HepG2 (cell line): ENCODE measurements around the gene DNPH1. TPM values are rescaled to one million over a fixed set of nuclear protein-coding genes. Genes with fewer than 3 reads are reported as not detected.

ENCODE experiments used
- ATAC-seq: fragments of 200-7000 bp; cut with Tn5 transposase; 3 replicates; pipeline ENCODE4 v1.9.1; 2020; ENCODE audit warnings: mild to moderate bottlenecking, moderate library complexity
- BruUV-seq: library from RNA; stranded (reverse); fragments of 400-500 nt; replicated peaks from 2 replicates; lab custom pipeline; 2021; lab: Mats Ljungman, UMichigan
- CTCF ChIA-PET: fragments of 300-600 bp; formaldehyde crosslinking; extraction: SDS; loops from one replicate; lab custom pipeline; 2021; ENCODE audit warnings: low total read pairs, inconsistent platforms, low intra/inter-chr PET ratio; lab: Yijun Ruan, JAX
- POLR2A ChIA-PET: fragments of 350-600 bp; sonication (Branson Sonifier 250); formaldehyde crosslinking; loops from one replicate; lab custom pipeline; 2020; ENCODE audit warnings: antibody characterized with exemption, inconsistent platforms; lab: Yijun Ruan, JAX
- DNase-seq: peaks from one replicate; pipeline ENCODE4 v3.0.0-alpha.2; 2015; ENCODE audit warnings: low spot score
- FAIRE-seq: peaks from 3 replicates; lab custom pipeline; 2011; peaks lifted over from hg19 to GRCh38; lab: Jason Lieb, UNC
- H2AFZ ChIP-seq: one replicate; pipeline ENCODE4 v1.6.1; 2011; ENCODE audit warnings: low read length, inconsistent platforms
- H3K27ac ChIP-seq: fragments of 300-600 bp; 3 replicates; pipeline ENCODE4 v1.8.0; 2011; ENCODE audit warnings: mixed run types, mild to moderate bottlenecking, mixed read lengths, low read length, inconsistent platforms; ENCODE audit not compliant: insufficient read depth; ENCODE audit errors: extremely low read length
- H3K27me3 ChIP-seq, 2 experiments: fragments of 200-600 bp in 1 of 2; 2 replicates in 1 of 2; 3 replicates in 1 of 2; pipeline versions ENCODE4 v1.6.0 to v1.8.0; 2011; ENCODE audit warnings: low read length in 2 of 2, mild to moderate bottlenecking in 2 of 2, moderate library complexity in 2 of 2, inconsistent platforms in 1 of 2; ENCODE audit not compliant: insufficient read depth in 2 of 2, control insufficient read depth in 1 of 2
- H3K36me3 ChIP-seq, 2 experiments: fragments of 200-600 bp in 1 of 2; replicated peaks in 1 of 2; 2 replicates in 1 of 2; 3 replicates in 1 of 2; pipeline versions ENCODE4 v1.5.1 to v1.8.0; 2011; ENCODE audit warnings: low read length in 2 of 2, inconsistent platforms in 1 of 2; ENCODE audit not compliant: insufficient read depth in 2 of 2, control insufficient read depth in 1 of 2
- H3K4me1 ChIP-seq: 2 replicates; pipeline ENCODE4 v1.5.1; 2012; ENCODE audit warnings: low read length, inconsistent platforms; ENCODE audit not compliant: insufficient read depth
- H3K4me2 ChIP-seq: 2 replicates; pipeline ENCODE4 v1.6.0; 2011; ENCODE audit warnings: low read depth, low read length, inconsistent platforms
- H3K4me3 ChIP-seq, 3 experiments: fragments of 200-600 bp in 1 of 3; sonication (generic), shearing (Covaris generic) in 1 of 3; replicated peaks in 1 of 3; 2 replicates each; pipeline ENCODE4 v1.5.1; 2011 to 2016; ENCODE audit warnings: low read length in 3 of 3, inconsistent platforms in 2 of 3, low read depth in 2 of 3, mild to moderate bottlenecking in 2 of 3, control low read depth in 1 of 3, mixed read lengths in 1 of 3; ENCODE audit not compliant: insufficient read depth in 1 of 3
- H3K79me2 ChIP-seq: one replicate; pipeline ENCODE4 v1.6.1; 2011; ENCODE audit warnings: low read length, inconsistent platforms; ENCODE audit not compliant: insufficient read depth
- H3K9ac ChIP-seq: 2 replicates; pipeline ENCODE4 v1.6.0; 2011; ENCODE audit warnings: mild to moderate bottlenecking, low read depth, low read length, inconsistent platforms; ENCODE audit not compliant: insufficient read depth
- H3K9me3 ChIP-seq: 2 replicates; pipeline ENCODE4 v1.5.1; 2012; ENCODE audit warnings: mild to moderate bottlenecking, low read length
- H4K20me1 ChIP-seq: 2 replicates; pipeline ENCODE4 v1.6.0; 2011; ENCODE audit warnings: inconsistent platforms, mild to moderate bottlenecking, low read length, moderate library complexity; ENCODE audit not compliant: insufficient read depth
- CREB1 ChIP-seq, 2 experiments: fragments of 450-650 bp in 1 of 2; IDR thresholded peaks; 2 replicates each; pipeline ENCODE4 v1.6.1; 2016 to 2017; ENCODE audit warnings: control low read depth in 1 of 2, mild to moderate bottlenecking in 1 of 2, missing compliant biosample characterization in 1 of 2, missing genetic modification characterization in 1 of 2
- EZH2 ChIP-seq: conservative IDR thresholded peaks from 2 replicates; pipeline ENCODE4 v1.6.1; 2012; ENCODE audit warnings: mild to moderate bottlenecking, low read depth, low read length, moderate library complexity
- HOXA3 ChIP-seq: sonication (generic); formaldehyde crosslinking; IDR thresholded peaks from 2 replicates; pipeline ENCODE4 v1.5.0; 2020; ENCODE audit warnings: missing genetic modification reagents
- JUNB ChIP-seq: sonication (generic); formaldehyde crosslinking; IDR thresholded peaks from 2 replicates; pipeline ENCODE4 v1.8.0; 2022; ENCODE audit warnings: missing genetic modification reagents, mild to moderate bottlenecking, borderline replicate concordance
- KDM1A ChIP-seq: IDR thresholded peaks from 2 replicates; pipeline ENCODE4 v1.6.1; 2016; ENCODE audit warnings: missing compliant biosample characterization
- KDM3A ChIP-seq: IDR thresholded peaks from 2 replicates; pipeline ENCODE4 v1.6.1; 2018; ENCODE audit warnings: low read depth, missing compliant biosample characterization
- NKX3-1 ChIP-seq: sonication (generic); formaldehyde crosslinking; IDR thresholded peaks from 2 replicates; pipeline ENCODE4 v1.5.0; 2020; ENCODE audit warnings: missing genetic modification reagents
- ZBTB21 ChIP-seq: sonication (generic); formaldehyde crosslinking; IDR thresholded peaks from 2 replicates; pipeline ENCODE4 v1.4.0; 2020; ENCODE audit warnings: missing genetic modification reagents
- ZHX1 ChIP-seq: sonication (generic); formaldehyde crosslinking; IDR thresholded peaks from 2 replicates; pipeline ENCODE4 v1.8.1; 2022; ENCODE audit warnings: low read depth, mild to moderate bottlenecking, missing genetic modification reagents
- ZNF143 ChIP-seq: sonication (generic); formaldehyde crosslinking; IDR thresholded peaks from 2 replicates; pipeline ENCODE4 v1.4.0; 2020; ENCODE audit warnings: missing genetic modification reagents
- ZNF597 ChIP-seq: sonication (generic); formaldehyde crosslinking; IDR thresholded peaks from 2 replicates; pipeline ENCODE4 v1.5.0; 2020; ENCODE audit warnings: missing genetic modification reagents
- ZNF687 ChIP-seq: sonication (generic); formaldehyde crosslinking; IDR thresholded peaks from 2 replicates; pipeline ENCODE4 v1.5.1; 2020; ENCODE audit warnings: mild to moderate bottlenecking, missing genetic modification reagents, moderate library complexity
- WGBS: methylation state at CpG from one replicate; pipeline ENCODE4 v1.1.6; 2017; ENCODE audit warnings: low lambda C conversion rate; 5-methylcytosine and 5-hydroxymethylcytosine counted together
- in situ Hi-C: cut with HindIII; loops from 2 replicates; pipeline ENCODE4 v1.10.0; 2017; ENCODE audit warnings: low pct_unique_long_range_greater_than_20kb; ENCODE audit not compliant: extremely low pct_ligation_motif_present
- intact Hi-C: fragments of 100-400 bp; cut with micrococcal nuclease; formaldehyde crosslinking; loops from one replicate; pipeline ENCODE4 v1.10.0; 2022; ENCODE audit not compliant: unreplicated experiment
- polyA plus RNA-seq, 8 experiments: library from polyadenylated mRNA; depleted of rRNA in 3 of 8; stranded (reverse) in 7 of 8; unstranded in 1 of 8; fragments of >200 nt; fragmentation: Illumina TruSeq in 4 of 8; extraction: Trizol in 4 of 8; gene quantifications; 2 replicates each; pipeline versions ENCODE4 v1.2.1 to v1.2.3, GENCODE V29; 2011 to 2016; ENCODE audit warnings: low read depth in 4 of 8, missing spikeins in 1 of 8, mixed read lengths in 1 of 8; ENCODE audit not compliant: insufficient read depth in 1 of 8
- total RNA-seq, 5 experiments: library from RNA; depleted of rRNA; stranded (reverse); fragments of >200 nt; fragmentation: Illumina TruSeq; extraction: Trizol; gene quantifications; 2 replicates each; pipeline ENCODE4 v1.2.3, GENCODE V29; 2016; ENCODE audit warnings: low read depth in 1 of 5

The DNPH1 gene
- total and polyA plus RNA-seq, 2 of the 13 experiments (the other 11 are each of a cell fraction or from before 2014, with no cell fraction given): 56.5 to 75.1 TPM

DNA sequence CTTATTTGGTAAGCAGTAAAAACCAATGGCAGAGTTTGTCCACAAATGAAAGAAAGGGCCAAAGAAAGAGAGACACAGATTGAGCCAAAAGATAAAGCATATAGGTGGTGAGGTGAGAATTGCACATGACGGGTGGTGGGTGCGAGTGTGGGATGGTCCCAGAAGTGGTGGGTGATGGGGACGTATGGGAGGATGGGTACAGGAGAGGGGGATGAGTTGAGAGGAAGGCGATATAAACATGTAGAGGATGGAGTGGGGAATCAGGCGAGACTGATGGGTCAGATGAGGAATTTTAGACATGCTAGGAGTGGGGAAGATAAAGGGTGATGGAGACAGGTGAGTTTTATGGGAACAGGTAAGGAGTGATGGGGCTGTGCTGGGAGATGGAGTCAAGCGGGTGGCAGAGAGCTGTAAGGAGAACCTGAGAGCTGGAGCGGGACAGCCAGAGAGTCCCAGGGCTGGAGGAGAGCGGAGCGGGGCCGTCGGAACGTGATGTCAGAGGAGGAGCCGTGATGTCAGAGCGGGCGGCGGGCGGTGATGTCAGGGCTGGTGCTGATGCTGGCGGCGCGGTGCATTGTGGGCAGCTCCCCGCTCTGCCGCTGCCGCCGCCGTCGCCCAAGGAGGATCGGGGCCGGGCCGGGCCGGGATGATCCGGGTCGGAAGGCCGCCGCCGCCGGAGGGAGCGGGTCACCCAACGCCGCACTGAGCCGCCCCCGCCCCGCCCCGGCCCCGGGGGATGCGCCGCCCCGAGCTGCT is 13.8 kb upstream of the DNPH1 start, which contains the start of gene TTBK1:
Gene TTBK1 (plus strand): TSS at position 574 of the 756 bp plus-strand sequence. CDS start 3,180 bp downstream, outside the sequence.
- POLR2A ChIA-PET: no interaction called here
- peaks cover 26% of the 10 kb centered on the region for H3K4me1 ChIP-seq
- H3K27me3 ChIP-seq: peaks cover 9 to 65% of the 10 kb centered on the region in 2 experiments
- no peaks in the 10 kb centered on the region for H3K9me3 ChIP-seq
- peak within 1 kb of the TSS; percentile 32; the same call in 1 of the 2 replicates for H3K4me2 ChIP-seq
- TF ChIP-seq JUNB (CRISPR knock-in tag): 0 out of 2 replicates have a peak, but pooled peaks have one; percentile 23
- TF ChIP-seq NKX3-1 (CRISPR knock-in tag): no peak
- peak; percentile 82 for TF ChIP-seq ZNF143 (CRISPR knock-in tag)
- no peak for TF ChIP-seq ZHX1
- TF ChIP-seq EZH2: peak; percentile 38; the same call in 1 of the 2 replicates
- TF ChIP-seq KDM3A (CRISPR knock-in tag): no peak
- peak; percentile 80; the same call in 1 of the 2 replicates for TF ChIP-seq KDM1A (CRISPR knock-in tag)
- TF ChIP-seq ZBTB21 (CRISPR knock-in tag): peak; percentile 71; the same call in 1 of the 2 replicates
- peak; percentile 64 for TF ChIP-seq HOXA3 (CRISPR knock-in tag)
- peak; percentile 80 for TF ChIP-seq CREB1 (IDR thresholded peaks at IDR 0.05)
- no peak for TF ChIP-seq CREB1 (CRISPR knock-in tag; IDR thresholded peaks at IDR 0.05)
- TF ChIP-seq ZNF687 (CRISPR knock-in tag): peak; percentile 57
- TF ChIP-seq ZNF597 (CRISPR knock-in tag): no peak
- intact Hi-C loops: no loop called here
- CTCF ChIA-PET: no interaction called here
- in situ Hi-C loops: no loop called here
- H3K27ac ChIP-seq: no peak within 1 kb of the TSS
- no peak within 1 kb of the TSS for H3K9ac ChIP-seq
- H3K4me3 ChIP-seq: peak within 1 kb of the TSS in 1 of 3 experiments; percentile 20; a peak in 1 of 6 replicates
- H3K79me2 ChIP-seq: no peaks in the 10 kb centered on the region
- WGBS: 30% methylated on average over 13 of the region's 47 CpGs
- DNase-seq (no peak), ATAC-seq (no peak), FAIRE-seq (no peak)
- no peak within 1 kb of the TSS for H2AFZ ChIP-seq
- no peaks in the 10 kb centered on the region for H3K36me3 ChIP-seq
- no peaks in the 10 kb centered on the region for H4K20me1 ChIP-seq
- no TSS peak for BruUV-seq
